ENCODE data around the gene DIDO1.

Gene DIDO1

DNA sequence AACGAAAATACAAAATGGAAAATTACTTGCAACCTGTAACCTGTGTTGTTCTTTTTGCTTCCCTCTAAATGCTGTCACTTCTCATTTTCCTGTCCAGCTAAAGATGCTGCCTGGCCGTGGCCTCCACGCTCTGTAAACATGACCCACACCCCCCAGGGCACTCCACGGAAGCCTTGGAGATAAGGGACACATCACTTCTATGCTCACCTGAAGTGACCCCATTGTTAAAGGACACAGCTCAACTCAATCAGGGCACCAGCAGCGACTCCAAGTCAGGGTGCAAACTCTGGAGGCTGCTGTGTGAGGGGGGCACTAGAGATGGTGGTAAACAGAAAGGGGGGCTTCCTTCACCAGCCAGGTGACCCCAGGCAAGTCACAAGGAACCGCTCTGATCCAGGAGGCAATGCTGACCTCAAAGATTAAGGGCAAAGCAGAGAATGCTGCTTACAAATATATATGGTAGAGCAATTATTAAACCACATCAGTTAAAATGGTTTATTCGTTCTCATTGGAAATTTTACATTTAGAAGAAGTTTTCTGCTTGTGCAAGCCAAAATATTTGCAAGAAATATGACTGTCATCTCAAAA, 13.2 kb downstream of the DIDO1 start:
- in situ Hi-C loops (cut with HindIII; ENCODE audit: low sequenced_read_pairs) = no loop called here

DNA sequence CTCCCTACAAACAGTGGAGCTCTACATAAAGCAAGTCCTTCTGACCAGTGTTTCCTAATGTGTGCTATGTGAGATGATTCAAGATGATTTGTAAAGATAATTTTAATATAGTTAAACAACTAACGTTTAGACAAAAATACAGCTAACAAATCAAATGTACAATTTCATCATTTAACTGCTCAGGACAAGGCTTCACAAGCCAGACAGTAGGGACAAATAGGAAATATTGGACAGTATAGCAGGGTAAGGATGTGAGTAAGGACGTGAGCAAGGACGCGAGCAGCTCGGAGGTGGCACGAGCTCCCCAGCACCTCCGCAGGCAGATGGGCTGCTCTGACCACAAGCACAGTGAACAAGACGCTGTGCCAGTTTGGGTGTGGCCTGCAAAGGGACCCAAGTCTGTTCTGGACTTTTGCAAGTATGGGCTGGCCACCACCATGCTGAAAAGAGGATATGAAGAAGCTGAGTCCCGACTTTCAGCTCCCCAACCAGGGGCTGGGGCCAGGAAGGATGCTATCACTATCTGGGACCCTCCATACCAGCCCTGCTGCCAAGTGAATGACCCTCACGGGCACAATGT, 14.5 kb downstream of the DIDO1 start:
- in situ Hi-C loops (cut with HindIII; ENCODE audit: low sequenced_read_pairs) = no loop called here

DNA sequence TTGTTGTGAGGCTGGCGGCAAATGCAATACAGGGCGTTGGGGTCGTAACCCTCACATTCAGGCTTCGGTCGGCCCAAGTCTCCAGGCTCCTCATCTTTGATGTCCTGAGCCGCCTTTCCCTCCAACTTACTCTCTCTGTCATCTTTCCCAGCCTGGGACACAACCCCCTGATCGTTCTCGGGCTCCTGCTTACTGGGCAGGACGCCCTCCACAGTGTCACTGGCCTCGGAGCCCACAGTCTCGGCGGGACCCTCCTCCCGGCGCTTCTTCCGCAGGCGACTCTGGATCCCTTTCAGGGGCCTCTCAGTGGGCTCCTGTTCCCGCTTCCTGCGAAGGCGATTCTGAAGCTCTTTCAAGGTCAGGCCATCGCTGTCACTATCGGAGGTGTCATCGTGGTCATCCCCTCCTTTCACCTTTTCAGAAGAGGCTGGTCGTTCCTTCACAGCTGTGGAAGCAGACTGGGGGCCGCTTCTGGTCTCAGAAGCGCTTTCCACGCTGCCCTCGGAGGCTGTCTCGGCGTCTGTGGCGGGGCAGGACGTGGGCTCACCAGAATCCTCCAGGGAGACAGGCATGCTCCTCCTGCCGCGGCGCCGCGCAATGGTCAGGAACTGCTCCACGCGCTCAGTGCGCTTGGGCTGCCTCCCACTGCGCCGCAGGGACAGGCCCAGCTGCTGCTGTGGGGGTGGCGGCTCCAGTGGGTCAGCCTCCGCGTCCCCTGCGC, 15.4 kb downstream of the DIDO1 start:
- in situ Hi-C loops (cut with HindIII; ENCODE audit: low sequenced_read_pairs) = no loop called here

DNA sequence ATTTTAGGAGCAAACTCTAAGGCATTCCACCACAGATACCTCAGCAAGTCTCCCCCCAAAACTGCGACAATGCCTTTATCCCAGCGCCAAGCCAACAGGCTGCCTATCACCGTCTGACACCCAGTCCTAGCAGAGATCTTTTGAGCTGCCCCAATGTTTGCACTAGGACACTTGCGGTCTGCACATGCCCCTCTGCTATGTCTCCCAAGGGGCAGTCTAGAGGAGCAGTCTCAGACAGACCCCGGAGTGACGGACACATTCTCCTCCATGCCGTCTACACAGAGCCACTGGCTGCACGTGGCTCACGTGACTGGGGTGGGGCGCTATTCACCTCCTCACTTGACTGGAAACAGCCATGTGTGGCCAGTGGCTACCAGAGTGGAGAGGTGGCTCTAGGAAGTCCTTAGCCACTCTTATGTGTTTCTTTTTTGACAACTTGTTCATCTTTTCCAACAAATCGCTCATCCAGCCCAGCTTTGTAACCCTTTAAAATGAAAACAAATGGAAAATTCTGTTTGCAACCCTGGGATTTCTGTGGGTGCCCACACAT, 16.0 kb downstream of the DIDO1 start:
- in situ Hi-C loops (cut with HindIII; ENCODE audit: low sequenced_read_pairs) = no loop called here

DNA sequence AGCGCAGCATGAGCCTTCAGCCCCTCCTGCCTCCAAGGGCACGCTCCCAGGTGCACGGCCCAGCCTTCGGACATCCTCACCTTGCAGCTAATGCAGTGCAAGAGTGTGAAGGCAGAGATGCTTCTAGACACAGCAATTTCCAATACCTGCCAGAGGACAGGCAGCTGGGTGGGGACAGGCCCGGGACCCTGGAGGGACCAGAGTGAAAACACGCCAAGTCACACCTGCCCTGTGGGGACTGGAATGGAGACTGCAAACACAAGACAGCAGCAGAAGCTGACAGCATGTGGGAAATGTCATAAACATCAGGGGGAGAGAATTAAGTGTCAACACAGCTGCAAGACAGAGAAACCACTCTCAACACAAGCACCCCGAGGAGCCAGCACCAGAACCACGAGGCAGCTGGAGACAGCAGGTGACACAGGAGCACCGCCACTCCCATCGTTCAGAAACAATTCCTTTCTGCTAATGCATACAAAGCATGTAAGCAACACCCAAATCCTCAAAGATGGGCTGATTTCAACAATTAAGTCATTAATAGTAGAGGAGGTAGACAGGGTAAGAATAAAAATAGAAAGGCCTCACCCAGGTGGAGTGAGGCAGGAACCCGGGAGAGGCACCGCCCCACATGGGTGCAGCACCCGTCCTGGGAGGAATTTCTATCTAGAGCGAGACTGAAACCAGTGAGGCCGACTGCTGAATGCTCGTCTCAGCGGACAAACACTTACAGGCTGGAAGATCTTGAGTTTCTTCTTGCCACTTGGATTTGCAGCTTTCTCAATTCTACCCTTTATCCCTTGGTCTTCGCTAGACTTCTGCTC, 17.1 kb downstream of the DIDO1 start:
- in situ Hi-C loops (cut with HindIII; ENCODE audit: low sequenced_read_pairs) = no loop called here

GRCh38 chr20:62907384-62908317, 18.7 kb downstream of the DIDO1 start:
- in situ Hi-C loops (cut with HindIII; ENCODE audit: low sequenced_read_pairs) = no loop called here

- in situ Hi-C loops (cut with HindIII; ENCODE audit: low sequenced_read_pairs) = no loop called here
Observed at GRCh38 chr20:62906647-62907375, 19.5 kb downstream of the DIDO1 start.

- in situ Hi-C loops (cut with HindIII; ENCODE audit: low sequenced_read_pairs) = no loop called here
Observed at GRCh38 chr20:62906209-62906608, 20.1 kb downstream of the DIDO1 start.

DNA sequence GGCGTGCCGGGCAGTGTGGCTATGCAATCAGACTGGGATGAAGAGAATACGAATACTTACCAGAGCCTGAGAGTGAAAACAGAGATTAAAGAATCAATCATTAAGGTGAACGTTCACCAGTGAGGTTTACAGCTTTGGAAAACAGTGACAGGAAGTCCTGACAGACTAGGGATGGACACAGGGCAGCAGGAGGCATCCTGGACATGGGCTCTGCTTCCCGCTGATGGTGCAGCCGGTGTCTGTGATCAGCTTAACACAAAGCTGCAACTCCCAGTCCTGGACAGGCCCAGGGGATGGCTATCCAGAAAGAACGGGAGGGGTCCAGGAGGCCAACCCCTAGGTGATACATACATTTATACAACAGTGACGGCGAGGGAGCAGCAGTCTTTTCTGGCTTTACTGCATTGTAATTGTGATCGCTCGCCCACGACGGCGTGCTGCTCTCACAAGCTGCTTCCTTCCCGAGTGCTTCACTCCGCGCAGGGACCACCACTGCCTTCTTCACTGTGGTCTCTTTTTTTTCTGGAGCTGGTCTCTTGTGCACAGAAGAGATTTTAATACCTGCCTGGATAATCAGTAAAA, 20.7 kb downstream of the DIDO1 start:
- in situ Hi-C loops (cut with HindIII; ENCODE audit: low sequenced_read_pairs) = no loop called here

- in situ Hi-C loops (cut with HindIII; ENCODE audit: low sequenced_read_pairs) = no loop called here
Observed at GRCh38 chr20:62902926-62903615, 23.2 kb downstream of the DIDO1 start.

DNA sequence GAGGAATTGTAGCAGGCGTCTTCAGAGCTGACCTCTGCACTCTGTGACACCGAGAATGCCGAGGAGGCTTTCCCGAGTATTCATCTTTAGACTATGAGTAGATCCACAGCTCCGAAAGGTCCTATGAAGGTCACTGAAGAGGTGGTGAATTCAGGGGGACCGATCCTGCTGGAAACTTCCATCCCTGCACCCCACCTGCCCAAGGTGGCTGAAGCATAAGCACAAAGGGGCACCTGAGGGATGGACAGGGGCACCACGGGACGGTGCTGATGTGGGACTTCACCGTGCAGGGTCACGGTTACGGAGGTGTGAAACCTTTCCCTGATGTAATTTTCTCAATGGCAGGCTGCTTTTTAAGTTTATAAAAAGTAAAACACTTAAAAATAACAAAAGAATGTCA, 24.4 kb downstream of the DIDO1 start:
- in situ Hi-C loops (cut with HindIII; ENCODE audit: low sequenced_read_pairs) = no loop called here

- in situ Hi-C loops (cut with HindIII; ENCODE audit: low sequenced_read_pairs) = no loop called here
Observed at GRCh38 chr20:62900692-62901584, 25.4 kb downstream of the DIDO1 start.

- in situ Hi-C loops (cut with HindIII; ENCODE audit: low sequenced_read_pairs) = no loop called here
Observed at GRCh38 chr20:62900052-62900691, 26.1 kb downstream of the DIDO1 start.

DNA sequence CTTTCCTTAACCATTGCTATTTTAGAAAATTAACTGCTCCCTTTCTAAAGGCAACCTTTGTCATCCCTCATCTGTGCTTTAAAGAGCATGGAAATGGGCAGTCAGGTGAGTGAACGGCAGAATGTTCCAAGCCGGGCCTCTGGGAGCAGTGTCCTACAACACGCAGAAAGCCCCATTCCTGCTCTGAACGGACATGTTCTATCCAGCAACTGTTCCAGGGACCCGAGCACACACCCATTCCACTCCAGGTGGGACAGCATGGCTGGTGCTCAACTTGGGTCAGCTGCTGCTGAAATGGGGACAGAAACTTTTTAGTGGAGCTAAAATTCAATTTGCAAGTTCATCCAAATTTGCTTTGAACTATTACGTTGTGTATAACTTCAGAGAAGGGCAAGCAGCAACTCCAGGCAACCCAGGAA, 26.7 kb downstream of the DIDO1 start:
- in situ Hi-C loops (cut with HindIII; ENCODE audit: low sequenced_read_pairs) = no loop called here

- in situ Hi-C loops (cut with HindIII; ENCODE audit: low sequenced_read_pairs) = no loop called here
Observed at GRCh38 chr20:62898970-62899632, 27.2 kb downstream of the DIDO1 start.

- in situ Hi-C loops (cut with HindIII; ENCODE audit: low sequenced_read_pairs) = no loop called here
Observed at GRCh38 chr20:62898093-62898964, 28.0 kb downstream of the DIDO1 start.

Data from DLD1 (cell line).